CD4-positive, alpha-beta T cell treated with Interleukin-12 subunit alpha and Interleukin-12 subunit beta, for 1 hour (primary cell): ENCODE results near the gene FASTKD2.

Source experiments
- DNase-seq: peaks from one replicate; pipeline ENCODE4 v3.0.0-alpha.2; 2020

The FASTKD2 gene

DNA sequence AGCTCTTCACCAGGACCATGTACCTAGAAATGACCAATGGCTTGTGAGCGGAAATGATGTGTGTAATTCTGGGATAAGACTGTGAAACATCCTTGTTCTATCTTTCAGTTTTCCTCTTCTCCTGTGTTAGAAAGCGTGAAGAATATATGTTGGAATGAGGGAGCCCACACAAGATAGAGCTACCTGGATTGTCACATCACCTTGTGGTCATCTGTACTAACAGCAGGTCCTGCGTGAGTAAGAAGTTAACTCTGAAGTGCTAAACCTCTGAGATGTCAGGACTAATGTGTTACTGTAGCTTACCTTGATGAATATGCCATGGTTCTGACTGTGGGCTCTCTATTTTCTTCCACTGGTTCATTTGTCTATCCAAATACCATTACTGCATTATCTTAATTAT lies 75.6 kb downstream of the FASTKD2 start:
- no peak for DNase-seq
